GM23338 (cell line): Measurements from ENCODE around the gene TBC1D5. TPM values are rescaled to one million over a fixed set of nuclear protein-coding genes. Genes with fewer than 3 reads are reported as not detected.

Experiments used
- ATAC-seq: fragments of 200-7000 bp; cut with Tn5 transposase; 3 replicates; pipeline ENCODE4 v1.9.1; 2020
- DNase-seq: peaks from one replicate; pipeline ENCODE4 v3.0.0-alpha.2; 2015; ENCODE audit warnings: low spot score
- H2AFZ ChIP-seq: fragments of 200-600 bp; sonication (generic); 2 replicates; pipeline ENCODE4 v1.8.0; 2016; ENCODE audit warnings: antibody characterized with exemption, mild to moderate bottlenecking, moderate library complexity
- H3F3A ChIP-seq: fragments of 200-600 bp; sonication (generic); replicated peaks from 2 replicates; pipeline ENCODE4 v1.8.0; 2017; ENCODE audit warnings: antibody characterized with exemption, mixed run types, low read depth
- H3K27ac ChIP-seq: fragments of 200-600 bp; sonication (generic); 2 replicates; pipeline ENCODE4 v1.6.1; 2016; ENCODE audit warnings: low read depth
- H3K27me3 ChIP-seq: fragments of 200-600 bp; sonication (generic); 2 replicates; pipeline ENCODE4 v1.8.0; 2016; ENCODE audit warnings: mild to moderate bottlenecking, mixed run types, moderate library complexity; ENCODE audit not compliant: insufficient read depth
- H3K36me3 ChIP-seq: fragments of 200-600 bp; sonication (generic); 2 replicates; pipeline ENCODE4 v1.8.0; 2016; ENCODE audit warnings: mild to moderate bottlenecking; ENCODE audit not compliant: insufficient read depth
- H3K4me1 ChIP-seq: fragments of 200-600 bp; sonication (generic); 2 replicates; pipeline ENCODE4 v1.8.0; 2016; ENCODE audit warnings: mild to moderate bottlenecking, moderate library complexity; ENCODE audit not compliant: insufficient read depth
- H3K4me2 ChIP-seq: fragments of 200-600 bp; sonication (generic); 2 replicates; pipeline ENCODE4 v1.7.1; 2017; ENCODE audit warnings: mixed run types
- H3K4me3 ChIP-seq: fragments of 200-600 bp; sonication (generic); 2 replicates; pipeline ENCODE4 v1.6.1; 2016; ENCODE audit warnings: mixed run types
- H3K79me2 ChIP-seq: fragments of 200-600 bp; sonication (generic); replicated peaks from 2 replicates; pipeline ENCODE4 v1.8.0; 2017; ENCODE audit warnings: mild to moderate bottlenecking; ENCODE audit not compliant: insufficient read depth
- H3K9me2 ChIP-seq: fragments of 200-600 bp; sonication (generic); 2 replicates; pipeline ENCODE4 v1.8.0; 2017; ENCODE audit not compliant: insufficient read depth
- H4K20me1 ChIP-seq: fragments of 200-600 bp; sonication (generic); replicated peaks from 2 replicates; pipeline ENCODE4 v1.8.0; 2017; ENCODE audit warnings: mild to moderate bottlenecking; ENCODE audit not compliant: insufficient read depth
- H3K27ac Mint-ChIP-seq: 2 replicates; pipeline ENCODE4 v1.8.0; 2020; ENCODE audit warnings: inconsistent platforms, mild to moderate bottlenecking, moderate library complexity, mixed read lengths
- H3K27me3 Mint-ChIP-seq: 3 replicates; pipeline ENCODE4 v1.8.0; 2022; ENCODE audit warnings: low read depth, mild to moderate bottlenecking, moderate library complexity, mixed read lengths, inconsistent platforms; ENCODE audit not compliant: insufficient read depth, poor library complexity
- H3K36me3 Mint-ChIP-seq: 3 replicates; pipeline ENCODE4 v1.8.0; 2021; ENCODE audit warnings: low read depth, mild to moderate bottlenecking, inconsistent platforms, moderate library complexity, mixed read lengths
- H3K4me1 Mint-ChIP-seq: 3 replicates; pipeline ENCODE4 v1.8.0; 2020; ENCODE audit warnings: mild to moderate bottlenecking, inconsistent platforms, mixed read lengths
- H3K4me3 Mint-ChIP-seq: 3 replicates; pipeline ENCODE4 v1.8.0; 2021; ENCODE audit warnings: moderate library complexity, mild to moderate bottlenecking, inconsistent platforms, mixed read lengths
- H3K9me3 Mint-ChIP-seq: 3 replicates; pipeline ENCODE4 v1.8.0; 2020; ENCODE audit warnings: moderate library complexity, mild to moderate bottlenecking, inconsistent platforms, mixed read lengths
- EZH2phosphoT487 ChIP-seq: fragments of 200-600 bp; sonication (generic); IDR thresholded peaks from one replicate; pipeline ENCODE4 v1.8.1; 2018; ENCODE audit warnings: antibody characterized with exemption; ENCODE audit not compliant: unreplicated experiment
- POLR2AphosphoS5 ChIP-seq: IDR thresholded peaks from 2 replicates; pipeline ENCODE4 v1.6.1; 2016; ENCODE audit warnings: antibody characterized with exemption, low read depth
- STAT1 ChIP-seq: IDR thresholded peaks from one replicate; pipeline ENCODE4 v1.6.1; 2016; ENCODE audit warnings: antibody characterized with exemption; ENCODE audit not compliant: unreplicated experiment
- ZNF114 ChIP-seq: fragments of 250-450 bp; sonication (Bioruptor Pico); IDR thresholded peaks from 2 replicates; pipeline ENCODE4 v1.5.0; 2020; ENCODE audit warnings: mild to moderate bottlenecking, moderate library complexity
- ZNF331 ChIP-seq: fragments of 250-450 bp; sonication (Bioruptor Pico); IDR thresholded peaks from 2 replicates; pipeline ENCODE4 v1.5.0; 2020; ENCODE audit warnings: low read depth, mild to moderate bottlenecking, moderate library complexity
- polyA plus RNA-seq: library from polyadenylated mRNA; unstranded; fragments of >200 nt; fragmentation: Nextera tagmentation; extraction: Ambion mirVana; gene quantifications from 2 replicates; pipeline ENCODE4 v1.2.1, GENCODE V29; 2016
- total RNA-seq: library from RNA; depleted of rRNA; stranded (reverse); fragments of >200 nt; shearing (Covaris generic); gene quantifications from 2 replicates; pipeline ENCODE4 v1.2.3, GENCODE V29; 2014
- TF ChIP-seq, protein P1 (sequence below): fragments of 250-450 bp; sonication (Bioruptor Pico); IDR thresholded peaks from 2 replicates; pipeline ENCODE4 v1.5.0; 2020; ENCODE audit warnings: mild to moderate bottlenecking, moderate library complexity

Gene TBC1D5
- total and polyA plus RNA-seq, 2 experiments from 2014 or later = 21.8 to 48.1 TPM

DNA sequence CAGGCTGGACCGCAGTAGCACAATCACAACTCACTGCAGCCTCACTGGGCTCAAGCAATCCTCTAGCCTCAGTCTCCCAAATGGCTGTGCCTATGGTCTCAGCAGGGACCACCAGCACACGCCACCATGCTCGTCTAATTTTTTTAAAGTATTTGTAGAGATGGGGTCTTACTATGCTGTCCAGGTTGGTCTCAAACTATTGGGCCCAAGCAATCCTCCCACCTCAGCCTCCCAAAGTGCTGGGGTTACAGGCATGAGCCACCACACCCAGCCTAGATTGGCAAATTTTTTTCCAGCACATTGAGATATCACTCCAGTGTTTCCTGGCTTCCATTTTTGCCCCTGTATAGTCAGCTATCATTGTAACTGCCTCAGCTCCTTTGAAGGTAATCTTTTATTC is 18.3 kb downstream of the TBC1D5 start (continued):
- TF ChIP-seq, protein P1, sequence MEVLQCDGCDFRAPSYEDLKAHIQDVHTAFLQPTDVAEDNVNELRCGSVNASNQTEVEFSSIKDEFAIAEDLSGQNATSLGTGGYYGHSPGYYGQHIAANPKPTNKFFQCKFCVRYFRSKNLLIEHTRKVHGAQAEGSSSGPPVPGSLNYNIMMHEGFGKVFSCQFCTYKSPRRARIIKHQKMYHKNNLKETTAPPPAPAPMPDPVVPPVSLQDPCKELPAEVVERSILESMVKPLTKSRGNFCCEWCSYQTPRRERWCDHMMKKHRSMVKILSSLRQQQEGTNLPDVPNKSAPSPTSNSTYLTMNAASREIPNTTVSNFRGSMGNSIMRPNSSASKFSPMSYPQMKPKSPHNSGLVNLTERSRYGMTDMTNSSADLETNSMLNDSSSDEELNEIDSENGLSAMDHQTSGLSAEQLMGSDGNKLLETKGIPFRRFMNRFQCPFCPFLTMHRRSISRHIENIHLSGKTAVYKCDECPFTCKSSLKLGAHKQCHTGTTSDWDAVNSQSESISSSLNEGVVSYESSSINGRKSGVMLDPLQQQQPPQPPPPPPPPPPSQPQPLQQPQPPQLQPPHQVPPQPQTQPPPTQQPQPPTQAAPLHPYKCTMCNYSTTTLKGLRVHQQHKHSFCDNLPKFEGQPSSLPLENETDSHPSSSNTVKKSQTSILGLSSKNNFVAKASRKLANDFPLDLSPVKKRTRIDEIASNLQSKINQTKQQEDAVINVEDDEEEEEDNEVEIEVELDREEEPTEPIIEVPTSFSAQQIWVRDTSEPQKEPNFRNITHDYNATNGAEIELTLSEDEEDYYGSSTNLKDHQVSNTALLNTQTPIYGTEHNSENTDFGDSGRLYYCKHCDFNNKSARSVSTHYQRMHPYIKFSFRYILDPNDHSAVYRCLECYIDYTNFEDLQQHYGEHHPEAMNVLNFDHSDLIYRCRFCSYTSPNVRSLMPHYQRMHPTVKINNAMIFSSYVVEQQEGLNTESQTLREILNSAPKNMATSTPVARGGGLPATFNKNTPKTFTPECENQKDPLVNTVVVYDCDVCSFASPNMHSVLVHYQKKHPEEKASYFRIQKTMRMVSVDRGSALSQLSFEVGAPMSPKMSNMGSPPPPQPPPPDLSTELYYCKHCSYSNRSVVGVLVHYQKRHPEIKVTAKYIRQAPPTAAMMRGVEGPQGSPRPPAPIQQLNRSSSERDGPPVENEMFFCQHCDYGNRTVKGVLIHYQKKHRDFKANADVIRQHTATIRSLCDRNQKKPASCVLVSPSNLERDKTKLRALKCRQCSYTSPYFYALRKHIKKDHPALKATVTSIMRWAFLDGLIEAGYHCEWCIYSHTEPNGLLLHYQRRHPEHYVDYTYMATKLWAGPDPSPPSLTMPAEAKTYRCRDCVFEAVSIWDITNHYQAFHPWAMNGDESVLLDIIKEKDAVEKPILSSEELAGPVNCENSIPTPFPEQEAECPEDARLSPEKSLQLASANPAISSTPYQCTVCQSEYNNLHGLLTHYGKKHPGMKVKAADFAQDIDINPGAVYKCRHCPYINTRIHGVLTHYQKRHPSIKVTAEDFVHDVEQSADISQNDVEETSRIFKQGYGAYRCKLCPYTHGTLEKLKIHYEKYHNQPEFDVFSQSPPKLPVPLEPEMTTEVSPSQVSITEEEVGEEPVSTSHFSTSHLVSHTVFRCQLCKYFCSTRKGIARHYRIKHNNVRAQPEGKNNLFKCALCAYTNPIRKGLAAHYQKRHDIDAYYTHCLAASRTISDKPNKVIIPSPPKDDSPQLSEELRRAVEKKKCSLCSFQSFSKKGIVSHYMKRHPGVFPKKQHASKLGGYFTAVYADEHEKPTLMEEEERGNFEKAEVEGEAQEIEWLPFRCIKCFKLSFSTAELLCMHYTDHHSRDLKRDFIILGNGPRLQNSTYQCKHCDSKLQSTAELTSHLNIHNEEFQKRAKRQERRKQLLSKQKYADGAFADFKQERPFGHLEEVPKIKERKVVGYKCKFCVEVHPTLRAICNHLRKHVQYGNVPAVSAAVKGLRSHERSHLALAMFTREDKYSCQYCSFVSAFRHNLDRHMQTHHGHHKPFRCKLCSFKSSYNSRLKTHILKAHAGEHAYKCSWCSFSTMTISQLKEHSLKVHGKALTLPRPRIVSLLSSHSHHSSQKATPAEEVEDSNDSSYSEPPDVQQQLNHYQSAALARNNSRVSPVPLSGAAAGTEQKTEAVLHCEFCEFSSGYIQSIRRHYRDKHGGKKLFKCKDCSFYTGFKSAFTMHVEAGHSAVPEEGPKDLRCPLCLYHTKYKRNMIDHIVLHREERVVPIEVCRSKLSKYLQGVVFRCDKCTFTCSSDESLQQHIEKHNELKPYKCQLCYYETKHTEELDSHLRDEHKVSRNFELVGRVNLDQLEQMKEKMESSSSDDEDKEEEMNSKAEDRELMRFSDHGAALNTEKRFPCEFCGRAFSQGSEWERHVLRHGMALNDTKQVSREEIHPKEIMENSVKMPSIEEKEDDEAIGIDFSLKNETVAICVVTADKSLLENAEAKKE (CRISPR knock-in tag) = no peak

DNA sequence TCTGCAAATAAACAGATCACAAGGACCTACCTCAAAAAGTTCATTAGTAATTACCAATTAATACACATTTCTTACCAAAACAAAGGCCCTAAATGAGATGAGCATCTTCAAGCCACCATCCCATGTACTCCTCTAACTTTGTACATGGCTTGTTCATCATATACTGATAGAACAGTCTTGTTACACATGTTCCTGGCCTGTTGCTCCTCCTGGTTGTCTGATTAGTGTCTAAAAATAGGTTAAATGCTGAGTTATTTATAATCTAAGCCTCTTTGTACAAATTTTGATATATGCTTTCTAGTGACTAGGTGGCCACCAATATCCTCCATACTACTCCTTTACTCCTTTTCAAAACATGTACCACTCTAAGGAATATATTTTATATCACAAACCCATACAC is 25.0 kb downstream of the TBC1D5 start:
- no peak overlapping the region for H3K27ac ChIP-seq
- no peak overlapping the region for H3K4me2 ChIP-seq
- ATAC-seq = no peak
- no peak for DNase-seq
- peaks cover 31% of the 10 kb centered on the region for H3K36me3 Mint-ChIP-seq
- H4K20me1 ChIP-seq = no peaks in the 10 kb centered on the region
- H2AFZ ChIP-seq = no peak overlapping the region
- H3K9me3 Mint-ChIP-seq = peaks cover 22% of the 10 kb centered on the region
- H3K4me3 ChIP-seq = no peak overlapping the region
- peaks cover 4% of the 10 kb centered on the region; the same call in 1 of the 2 replicates for H3K79me2 ChIP-seq
- no peaks in the 10 kb centered on the region for H3K4me1 Mint-ChIP-seq
- no peaks in the 10 kb centered on the region for H3K27me3 ChIP-seq
- no peak overlapping the region for H3K27ac Mint-ChIP-seq
- H3F3A ChIP-seq = no peaks in the 10 kb centered on the region
- H3K4me3 Mint-ChIP-seq = no peak overlapping the region
- no peaks in the 10 kb centered on the region for H3K27me3 Mint-ChIP-seq
- no peaks in the 10 kb centered on the region for H3K36me3 ChIP-seq
- no peaks in the 10 kb centered on the region for H3K9me2 ChIP-seq
- no peaks in the 10 kb centered on the region for H3K4me1 ChIP-seq
- TF ChIP-seq STAT1 (no peak), ZNF331 (CRISPR knock-in tag) (no peak), POLR2AphosphoS5 (no peak), EZH2phosphoT487 (no peak), ZNF114 (CRISPR knock-in tag) (no peak)
- TF ChIP-seq, protein P1 (CRISPR knock-in tag) = no peak
